Activated gamma-delta T cell treated with Interleukin-2 at 50 U/mL for 16 hours (primary cell): ENCODE results near the gene RHBDD1.

Experiments
- DNase-seq: peaks from one replicate; pipeline ENCODE4 v3.0.0-alpha.2; 2020

RHBDD1 gene

DNA sequence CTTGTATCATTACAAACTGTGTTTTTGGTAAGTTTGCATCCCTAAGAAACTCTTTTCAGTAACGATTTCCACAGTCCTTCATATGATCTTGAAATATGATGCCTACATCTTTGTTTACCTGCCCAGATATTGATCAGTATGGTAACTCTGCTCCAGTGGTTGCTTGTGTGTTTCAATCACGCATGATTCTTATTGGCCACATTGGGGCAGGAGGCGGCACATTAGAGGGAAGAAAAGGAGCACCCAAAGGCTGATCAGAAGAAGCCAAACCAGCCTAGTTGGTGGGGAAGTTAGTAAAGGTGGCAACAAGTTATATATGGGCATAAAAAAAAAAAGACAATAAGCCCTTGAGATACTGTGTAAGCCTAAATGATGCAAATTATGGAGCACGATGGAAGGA lies 158.9 kb downstream of the RHBDD1 start:
- DNase-seq, result no peak

- no peak for DNase-seq
Measured at GRCh38 chr2:226995625-226996041, 159.8 kb downstream of the RHBDD1 start.

- no peak for DNase-seq
Measured at GRCh38 chr2:226999661-227000060, 163.8 kb downstream of the RHBDD1 start.

- DNase-seq, result no peak
Measured at GRCh38 chr2:227000123-227000522, 164.3 kb downstream of the RHBDD1 start.

DNA sequence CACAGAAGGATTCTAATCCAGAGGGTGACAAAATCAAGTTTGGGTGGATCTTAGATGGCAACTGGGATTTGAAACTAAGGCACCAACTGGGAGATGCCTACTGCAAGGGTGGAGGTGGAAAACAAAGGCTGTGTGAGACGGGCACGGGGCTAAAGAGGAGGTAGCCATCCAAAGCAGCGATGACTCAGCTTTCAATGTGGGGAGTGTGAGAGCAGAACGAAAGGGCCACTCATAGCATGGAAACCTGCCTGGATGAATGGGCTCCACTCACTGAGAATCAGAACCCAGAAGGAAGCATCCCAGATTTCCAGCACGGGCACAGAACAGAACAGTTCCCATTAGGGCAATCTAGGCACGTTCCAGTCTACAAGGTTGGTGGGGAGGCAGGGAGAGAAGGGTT lies 168.6 kb downstream of the RHBDD1 start:
- no peak for DNase-seq

- DNase-seq, result no peak
Measured at GRCh38 chr2:227006189-227006897, 170.5 kb downstream of the RHBDD1 start.

GRCh38 chr2:227007148-227007547 lies 171.3 kb downstream of the RHBDD1 start:
- DNase-seq, result no peak

GRCh38 chr2:227007940-227008339 lies 172.1 kb downstream of the RHBDD1 start:
- DNase-seq, result no peak

- no peak for DNase-seq
Measured at GRCh38 chr2:227010433-227010832, 174.6 kb downstream of the RHBDD1 start.

GRCh38 chr2:227013330-227013729 lies 177.5 kb downstream of the RHBDD1 start:
- DNase-seq, result no peak

DNA sequence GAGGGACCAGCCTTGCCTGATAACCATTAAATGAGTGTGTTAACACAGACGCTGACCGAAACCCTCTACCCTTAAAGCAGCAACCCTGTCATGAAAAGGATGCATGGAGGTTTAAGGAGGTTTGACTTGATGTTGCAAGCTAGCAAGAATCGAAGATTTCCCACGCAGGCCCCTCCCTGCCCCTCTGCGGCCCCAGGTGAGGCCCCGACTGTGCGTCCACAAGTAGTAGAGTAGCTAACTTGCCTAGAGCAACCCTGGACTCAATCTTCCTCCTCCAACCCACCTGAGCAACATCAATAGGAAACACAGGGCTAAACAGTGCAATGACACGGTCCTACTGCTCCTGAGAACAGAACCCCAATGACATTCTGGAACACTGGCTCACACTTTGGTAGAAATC lies 178.0 kb downstream of the RHBDD1 start:
- DNase-seq, result no peak

GRCh38 chr2:227016894-227017293 lies 181.0 kb downstream of the RHBDD1 start:
- DNase-seq, result no peak

GRCh38 chr2:227020416-227020815 lies 184.6 kb downstream of the RHBDD1 start:
- DNase-seq, result no peak

DNA sequence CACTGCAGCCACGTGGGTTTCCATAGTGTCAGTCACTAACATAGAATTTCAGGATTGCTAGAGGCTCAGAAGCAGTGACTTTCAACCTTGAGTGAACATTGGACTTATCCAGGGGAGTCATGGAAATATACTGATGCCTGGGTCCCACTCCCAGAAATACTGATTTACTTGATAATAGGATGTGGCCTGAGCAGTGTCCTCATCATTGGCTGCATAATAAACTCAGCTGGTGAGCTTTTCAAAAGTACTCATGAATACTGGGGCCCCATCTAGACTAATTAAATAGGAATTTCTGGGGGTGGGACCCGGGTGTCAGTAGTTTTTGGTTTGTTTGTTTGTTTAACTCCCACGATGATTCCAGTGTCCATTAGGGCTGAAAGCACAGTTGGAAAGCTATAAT lies 186.8 kb downstream of the RHBDD1 start:
- no peak for DNase-seq

GRCh38 chr2:227025510-227025909 lies 189.7 kb downstream of the RHBDD1 start:
- no peak for DNase-seq

DNA sequence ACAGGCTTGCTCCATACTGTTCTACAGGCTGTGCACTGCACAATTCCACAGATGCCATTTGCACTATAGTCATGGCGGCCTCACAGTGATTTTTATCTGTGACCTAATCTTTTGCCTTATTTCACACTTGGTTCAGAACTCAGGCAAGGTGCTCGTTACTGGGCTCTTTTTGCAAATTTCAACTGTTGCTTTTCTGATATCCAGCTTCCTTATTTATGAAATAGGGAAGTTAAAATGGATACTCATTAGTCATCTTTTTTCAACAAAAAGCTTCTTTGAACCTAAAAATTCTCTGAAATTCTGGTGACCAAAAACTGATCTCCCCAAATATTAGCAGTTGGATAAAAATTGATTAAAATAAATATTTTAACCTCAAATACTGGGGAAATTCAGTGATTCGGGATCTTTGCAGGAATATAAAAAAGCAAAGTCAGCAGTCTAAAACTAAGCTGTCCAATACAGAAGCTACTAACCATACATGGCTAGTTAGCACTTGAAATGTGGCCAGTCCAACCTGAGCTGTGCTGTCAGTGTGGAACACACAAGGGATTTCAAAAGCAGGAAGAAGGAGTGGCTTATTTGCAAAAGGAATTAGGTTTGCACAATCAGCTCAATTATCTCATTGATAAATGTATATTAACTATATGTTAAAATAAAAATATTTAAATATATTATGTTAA lies 193.7 kb downstream of the RHBDD1 start:
- no peak for DNase-seq

- no peak for DNase-seq
Measured at GRCh38 chr2:227030789-227031188, 194.9 kb downstream of the RHBDD1 start.

GRCh38 chr2:227031379-227031778 lies 195.5 kb downstream of the RHBDD1 start:
- DNase-seq, result no peak

- no peak for DNase-seq
Measured at GRCh38 chr2:227033471-227034148, 197.8 kb downstream of the RHBDD1 start.

DNA sequence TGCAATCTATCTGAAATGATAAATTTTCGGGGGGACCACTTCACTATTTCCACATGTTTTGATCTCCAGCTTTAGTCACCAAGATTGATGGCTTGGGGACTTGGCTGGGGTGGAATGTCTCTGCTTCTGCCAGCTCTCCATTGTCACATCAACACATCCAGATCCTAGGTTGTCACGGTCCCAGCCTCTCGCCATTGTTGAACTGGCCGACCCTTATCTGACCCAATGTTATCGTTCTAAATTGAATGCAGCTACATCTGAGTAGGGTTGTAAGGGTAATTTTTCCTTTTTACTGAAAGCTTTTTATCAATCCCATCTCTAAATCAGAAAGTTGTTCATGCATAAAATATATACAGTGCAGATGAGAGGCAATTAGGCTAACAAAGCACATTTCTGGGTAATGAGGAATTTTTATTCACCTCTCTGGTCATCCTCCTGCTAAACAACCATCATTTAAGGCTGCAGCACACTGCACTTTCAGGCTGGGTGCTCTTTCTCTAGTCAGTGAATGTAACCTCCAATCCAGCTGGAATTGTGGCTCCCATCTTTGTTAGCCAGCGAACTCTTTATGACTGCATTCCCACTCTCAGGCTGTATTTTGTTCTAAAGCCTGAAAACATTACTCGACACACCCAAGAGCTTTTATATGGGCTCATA lies 200.0 kb downstream of the RHBDD1 start:
- no peak for DNase-seq

- DNase-seq, result no peak
Measured at GRCh38 chr2:227036527-227036926, 200.7 kb downstream of the RHBDD1 start.

- DNase-seq, result no peak
Measured at GRCh38 chr2:227038550-227039189, 202.8 kb downstream of the RHBDD1 start.

DNA sequence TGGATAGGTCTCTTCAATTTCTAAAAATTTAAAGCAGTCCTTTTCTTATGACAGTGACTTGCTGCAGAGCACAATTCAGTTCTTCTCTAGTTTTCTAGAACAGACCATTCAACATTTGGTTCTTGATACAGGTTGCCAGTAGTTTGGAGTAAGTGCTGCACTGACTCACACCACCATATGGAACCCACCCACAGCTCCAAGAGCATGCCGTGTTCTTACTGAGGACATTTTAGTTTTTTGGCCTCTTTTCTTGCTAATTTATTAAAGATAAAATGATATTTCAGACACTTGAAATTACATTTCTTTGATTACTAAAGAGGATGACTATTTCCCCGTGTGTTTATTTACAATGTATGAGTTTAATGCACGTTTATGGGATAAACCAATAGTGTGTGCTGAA lies 208.1 kb downstream of the RHBDD1 start:
- DNase-seq, result no peak
